ENCODE measurements around the gene SCGB1A1.

DNA sequence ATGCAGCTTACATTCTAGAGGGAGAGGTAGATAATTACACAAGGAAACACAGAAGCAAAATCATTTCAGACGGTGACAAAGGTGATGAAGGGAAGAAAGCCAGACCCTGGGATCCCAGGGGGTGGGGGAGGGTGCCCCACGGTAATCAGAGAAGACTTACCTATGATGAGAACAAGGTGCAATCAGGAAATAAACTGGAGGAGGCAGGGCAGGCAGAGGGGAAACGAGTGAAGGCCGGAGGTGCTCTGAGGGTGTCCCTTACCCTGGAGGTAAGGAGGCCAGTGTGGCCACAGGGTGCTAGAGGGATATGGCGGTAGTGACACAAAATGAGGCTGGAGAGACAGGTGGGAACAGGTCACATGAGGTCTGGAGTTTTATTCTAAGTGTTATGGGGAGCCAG, 13.9 kb upstream of the SCGB1A1 start:
- TF ChIP-seq POLR2A (IDR thresholded peaks at IDR 0.05) (no peak), EP300 (IDR thresholded peaks at IDR 0.05) (no peak), POLR2AphosphoS5 (IDR thresholded peaks at IDR 0.05) (no peak)
- TF ChIP-seq, protein P1, sequence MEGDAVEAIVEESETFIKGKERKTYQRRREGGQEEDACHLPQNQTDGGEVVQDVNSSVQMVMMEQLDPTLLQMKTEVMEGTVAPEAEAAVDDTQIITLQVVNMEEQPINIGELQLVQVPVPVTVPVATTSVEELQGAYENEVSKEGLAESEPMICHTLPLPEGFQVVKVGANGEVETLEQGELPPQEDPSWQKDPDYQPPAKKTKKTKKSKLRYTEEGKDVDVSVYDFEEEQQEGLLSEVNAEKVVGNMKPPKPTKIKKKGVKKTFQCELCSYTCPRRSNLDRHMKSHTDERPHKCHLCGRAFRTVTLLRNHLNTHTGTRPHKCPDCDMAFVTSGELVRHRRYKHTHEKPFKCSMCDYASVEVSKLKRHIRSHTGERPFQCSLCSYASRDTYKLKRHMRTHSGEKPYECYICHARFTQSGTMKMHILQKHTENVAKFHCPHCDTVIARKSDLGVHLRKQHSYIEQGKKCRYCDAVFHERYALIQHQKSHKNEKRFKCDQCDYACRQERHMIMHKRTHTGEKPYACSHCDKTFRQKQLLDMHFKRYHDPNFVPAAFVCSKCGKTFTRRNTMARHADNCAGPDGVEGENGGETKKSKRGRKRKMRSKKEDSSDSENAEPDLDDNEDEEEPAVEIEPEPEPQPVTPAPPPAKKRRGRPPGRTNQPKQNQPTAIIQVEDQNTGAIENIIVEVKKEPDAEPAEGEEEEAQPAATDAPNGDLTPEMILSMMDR (IDR thresholded peaks at IDR 0.05), result no peak
